A673 (cell line): ENCODE data around the gene PTPN21. TPM values are rescaled to one million over a fixed set of nuclear protein-coding genes. Genes with fewer than 3 reads are reported as not detected.

ENCODE experiments used
- BruUV-seq: library from RNA; stranded (reverse); fragments of 400-500 nt; replicated peaks from 2 replicates; lab custom pipeline; 2021; lab: Mats Ljungman, UMichigan
- CTCF ChIA-PET: fragments of 300-600 bp; sonication (Branson Sonifier 250); formaldehyde crosslinking; loops from one replicate; lab custom pipeline; 2022; ENCODE audit warnings: antibody characterized with exemption; lab: Charles Lee
- POLR2A ChIA-PET: fragments of 300-600 bp; sonication (Branson Sonifier 250); formaldehyde crosslinking; loops from one replicate; lab custom pipeline; 2022; ENCODE audit warnings: antibody characterized with exemption; ENCODE audit not compliant: low non-redundant PET; lab: Charles Lee
- DNase-seq: peaks from one replicate; pipeline ENCODE4 v3.0.0-alpha.2; 2015; ENCODE audit warnings: low spot score
- H3K27ac ChIP-seq: fragments of 200-600 bp; sonication (generic); 2 replicates; pipeline ENCODE4 v1.5.1; 2016; ENCODE audit warnings: mixed run types, low read depth, mild to moderate bottlenecking, mixed read lengths, antibody characterized with exemption, low read length; ENCODE audit not compliant: poor library complexity, severe bottlenecking
- H3K27me3 ChIP-seq: fragments of 200-600 bp; sonication (generic); replicated peaks from 2 replicates; pipeline ENCODE4 v1.6.1; 2017; ENCODE audit warnings: mixed run types, low read depth, mild to moderate bottlenecking, mixed read lengths, antibody characterized with exemption, low read length; ENCODE audit not compliant: insufficient read depth, poor library complexity
- H3K36me3 ChIP-seq: fragments of 200-600 bp; sonication (generic); 2 replicates; pipeline ENCODE4 v1.6.1; 2016; ENCODE audit warnings: mixed run types, mild to moderate bottlenecking, mixed read lengths, antibody characterized with exemption, low read length; ENCODE audit not compliant: insufficient read depth, poor library complexity, severe bottlenecking
- H3K4me1 ChIP-seq: fragments of 200-600 bp; sonication (generic); 2 replicates; pipeline ENCODE4 v1.6.1; 2017; ENCODE audit warnings: mixed run types, mild to moderate bottlenecking, mixed read lengths, antibody characterized with exemption, low read length; ENCODE audit not compliant: insufficient read depth, poor library complexity, severe bottlenecking
- H3K4me3 ChIP-seq: fragments of 200-600 bp; sonication (generic); 2 replicates; pipeline ENCODE4 v1.5.1; 2016; ENCODE audit warnings: low read depth, mixed run types, mild to moderate bottlenecking, mixed read lengths, low read length; ENCODE audit not compliant: poor library complexity, severe bottlenecking
- H3K9me3 ChIP-seq: fragments of 200-600 bp; sonication (generic); 2 replicates; pipeline ENCODE4 v1.6.1; 2016; ENCODE audit warnings: mixed run types, low read depth, mild to moderate bottlenecking, mixed read lengths, antibody characterized with exemption, low read length; ENCODE audit not compliant: poor library complexity, severe bottlenecking
- CTCF ChIP-seq: fragments of 300-800, 200-600 bp; sonication (generic); conservative IDR thresholded peaks from 2 replicates; pipeline ENCODE4 v1.5.1; 2017; ENCODE audit warnings: low read depth, mild to moderate bottlenecking, antibody characterized with exemption, low read length, moderate library complexity, mixed read lengths
- EZH2 ChIP-seq: fragments of 200-600 bp; sonication (generic); IDR thresholded peaks from 2 replicates; pipeline ENCODE4 v1.6.1; 2017; ENCODE audit warnings: borderline replicate concordance, low read depth, mild to moderate bottlenecking, mixed read lengths, antibody characterized with exemption, low read length; ENCODE audit not compliant: poor library complexity, severe bottlenecking
- intact Hi-C: fragments of 100-400 bp; cut with micrococcal nuclease; formaldehyde crosslinking; loops from one replicate; pipeline ENCODE4 v1.10.0; 2022; ENCODE audit not compliant: unreplicated experiment
- total RNA-seq: library from RNA; stranded (reverse); gene quantifications from 2 replicates; pipeline ENCODE4 v1.2.3, GENCODE V29; 2021

The PTPN21 gene
- total RNA-seq, 1 experiment from 2014 or later: 6.1 TPM

GRCh38 chr14:88588081-88588480 is 33.3 kb upstream of the PTPN21 start:
- H3K4me1 ChIP-seq: no peaks in the 10 kb centered on the region
- no peak for TF ChIP-seq EZH2
- TF ChIP-seq CTCF: no peak
- H3K36me3 ChIP-seq: peaks cover 45% of the 10 kb centered on the region
- H3K9me3 ChIP-seq: no peaks in the 10 kb centered on the region
- CTCF ChIA-PET: no interaction called here
- no peak overlapping the region for H3K4me3 ChIP-seq
- BruUV-seq: no TSS peak
- no peaks in the 10 kb centered on the region for H3K27me3 ChIP-seq
- DNase-seq: no peak
- POLR2A ChIA-PET: no interaction called here
- intact Hi-C loops: no loop called here
- H3K27ac ChIP-seq: no peak overlapping the region

GRCh38 chr14:88584451-88584850 is 29.6 kb upstream of the PTPN21 start:
- BruUV-seq: no TSS peak
- no peak for DNase-seq
- Histone ChIP-seq H3K4me1 (no peaks in the 10 kb centered on the region), H3K27ac (no peak overlapping the region), H3K27me3 (no peaks in the 10 kb centered on the region), H3K9me3 (no peaks in the 10 kb centered on the region), H3K36me3 (peaks cover 61% of the 10 kb centered on the region), H3K4me3 (no peak overlapping the region)
- ChIA-PET POLR2A (no interaction called here), CTCF (no interaction called here)
- intact Hi-C loops: no loop called here
- TF ChIP-seq EZH2 (no peak), CTCF (no peak)

- CTCF ChIA-PET: no interaction called here
- TF ChIP-seq EZH2: no peak
- no peak for TF ChIP-seq CTCF
- peaks cover 80% of the 10 kb centered on the region for H3K36me3 ChIP-seq
Observed at GRCh38 chr14:88576222-88576621, 21.4 kb upstream of the PTPN21 start.

More at GRCh38 chr14:88576222-88576621, 21.4 kb upstream of the PTPN21 start:
- Histone ChIP-seq H3K4me1 (no peaks in the 10 kb centered on the region), H3K9me3 (no peaks in the 10 kb centered on the region), H3K27me3 (no peaks in the 10 kb centered on the region), H3K27ac (no peak overlapping the region), H3K4me3 (no peak overlapping the region)
- no peak for DNase-seq
- intact Hi-C loops: loop anchor here (5.0 kb wide), 1 partner anchor 36 kb away; no protein-coding TSS in a partner anchor
- POLR2A ChIA-PET: no interaction called here
- no TSS peak for BruUV-seq
